Esophagus squamous epithelium (tissue), 4 donors: ENCODE data around the gene MCFD2.
"Not testable (repeated sequence)": the region's sequence is repeated elsewhere in the genome, so short reads cannot be mapped to it uniquely, and the experiment has no call there.

Source experiments
- CTCF ChIP-seq, 6 experiments: fragments of 450-650 bp in 4 of 6; fragments of 200-600 bp in 2 of 6; sonication (generic) in 2 of 6; IDR thresholded peaks; one replicate each; pipeline ENCODE4 v1.5.1; 2016 to 2019; ENCODE audit warnings: antibody characterized with exemption in 6 of 6, mild to moderate bottlenecking in 4 of 6, moderate library complexity in 4 of 6
- POLR2A ChIP-seq, 4 donors: fragments of 450-650 bp; IDR thresholded peaks; one replicate each; pipeline ENCODE4 v1.6.1; 2017; ENCODE audit warnings: antibody characterized with exemption in 4 of 4, mild to moderate bottlenecking in 4 of 4, moderate library complexity in 3 of 4

DNA sequence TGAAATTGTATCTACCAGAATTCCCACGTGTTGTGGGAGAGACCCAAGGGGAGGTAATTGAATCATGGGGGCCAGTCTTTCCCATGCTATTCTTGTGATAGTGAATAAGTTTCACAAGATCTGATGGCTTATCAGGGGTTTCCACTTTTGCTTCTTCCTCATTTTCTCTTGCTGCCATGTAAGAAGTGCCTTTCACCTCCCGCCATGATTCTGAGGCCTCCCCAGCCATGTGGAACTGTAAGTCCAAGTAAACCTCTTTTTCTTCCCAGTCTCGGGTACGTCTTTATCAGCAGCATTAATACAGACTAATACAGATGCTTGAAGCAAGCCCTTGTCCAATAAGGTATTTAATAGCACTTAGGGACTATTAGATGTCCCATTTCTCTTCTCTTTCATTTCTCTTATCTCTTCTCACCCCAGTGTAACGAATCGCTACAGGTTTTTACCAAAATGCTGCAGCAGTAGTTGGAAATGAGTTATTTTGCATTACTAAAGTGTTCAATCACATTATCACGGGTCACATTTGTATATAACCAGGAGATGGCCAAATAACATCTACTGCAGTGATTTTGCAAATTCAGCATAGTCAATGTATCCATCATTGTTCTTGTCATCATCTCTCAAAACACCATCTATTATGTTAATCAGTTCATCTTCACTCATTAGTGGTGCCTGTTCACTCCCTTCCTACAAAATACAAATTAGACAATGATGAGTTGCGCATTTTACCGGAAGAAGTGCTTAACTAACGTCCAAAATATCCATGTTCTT lies 10.5 kb downstream of the MCFD2 start:
- not testable (repeated sequence) for TF ChIP-seq POLR2A, CTCF (IDR thresholded peaks at IDR 0.05)
